Ectodermal cell (in vitro differentiated cells): Measurements from ENCODE around the gene MRFAP1. TPM values are rescaled to one million over a fixed set of nuclear protein-coding genes. Genes with fewer than 3 reads are reported as not detected.

Source experiments
- H3K27ac ChIP-seq: 2 replicates; pipeline ENCODE4 v1.7.0; 2013; ENCODE audit warnings: mild to moderate bottlenecking, low read depth, low read length; ENCODE audit not compliant: insufficient read depth, poor library complexity, severe bottlenecking
- H3K27me3 ChIP-seq: 2 replicates; pipeline ENCODE4 v1.7.0; 2013; ENCODE audit warnings: mild to moderate bottlenecking, low read length; ENCODE audit not compliant: insufficient read depth, control insufficient read depth, poor library complexity, severe bottlenecking
- H3K36me3 ChIP-seq: one replicate; pipeline ENCODE4 v1.7.0; 2013; ENCODE audit warnings: low read length; ENCODE audit not compliant: control insufficient read depth, insufficient read depth
- H3K4me1 ChIP-seq: one replicate; pipeline ENCODE4 v1.7.0; 2013; ENCODE audit warnings: low read length; ENCODE audit not compliant: control insufficient read depth, insufficient read depth
- H3K4me3 ChIP-seq: 2 replicates; pipeline ENCODE4 v1.7.0; 2013; ENCODE audit warnings: low read depth, low read length, control low read depth; ENCODE audit not compliant: insufficient read depth
- H3K9me3 ChIP-seq: 2 replicates; pipeline ENCODE4 v1.7.0; 2013; ENCODE audit warnings: mild to moderate bottlenecking, low read length, moderate library complexity; ENCODE audit not compliant: control insufficient read depth
- WGBS, 2 experiments: methylation state at CpG; one replicate each; pipeline ENCODE4 v1.1.7; 2013; ENCODE audit warnings: missing lambda C conversion rate in 2 of 2; 5-methylcytosine and 5-hydroxymethylcytosine counted together
- polyA plus RNA-seq, 4 experiments: library from polyadenylated mRNA; stranded (reverse); fragments of 50-300 nt; gene quantifications; one replicate each; pipeline ENCODE4 v1.2.3, GENCODE V29; 2013

The MRFAP1 gene
- 315 TPM for polyA plus RNA-seq (2013, experiment 1 of 4)
- 315 TPM for polyA plus RNA-seq (2013, experiment 2 of 4)
- polyA plus RNA-seq (2013, experiment 3 of 4), result 228 TPM
- polyA plus RNA-seq (2013, experiment 4 of 4), result 273 TPM

GRCh38 chr4:6640292-6641163 is at the start of gene MRFAP1:
Gene MRFAP1, plus strand, starts transcription at chr4:6640685. Its CDS starts 178 bp downstream, at chr4:6640863.
- H3K9me3 ChIP-seq, result no peaks in the 10 kb centered on the region
- no peaks in the 10 kb centered on the region for H3K36me3 ChIP-seq
- peak within 1 kb of the TSS; percentile 90 for H3K27ac ChIP-seq
- peak within 1 kb of the TSS; percentile 98 for H3K4me3 ChIP-seq
- no peaks in the 10 kb centered on the region for H3K4me1 ChIP-seq
- H3K27me3 ChIP-seq, result no peaks in the 10 kb centered on the region
- 0 to 1% methylated on average over 90 of the region's 90 CpGs for WGBS, 2 experiments

- no peaks in the 10 kb centered on the region for H3K27me3 ChIP-seq
- no peaks in the 10 kb centered on the region for H3K36me3 ChIP-seq
- no peaks in the 10 kb centered on the region for H3K4me1 ChIP-seq
- H3K4me3 ChIP-seq, result no peak overlapping the region
- H3K27ac ChIP-seq, result no peak overlapping the region
- WGBS, 2 experiments, result 89% methylated on average over 9 of the region's 9 CpGs
- H3K9me3 ChIP-seq, result no peaks in the 10 kb centered on the region
Measured at GRCh38 chr4:6591313-6591712, 49.2 kb upstream of the MRFAP1 start.

- Histone ChIP-seq H3K4me1 (no peaks in the 10 kb centered on the region), H3K27ac (no peak overlapping the region), H3K27me3 (no peaks in the 10 kb centered on the region), H3K36me3 (no peaks in the 10 kb centered on the region), H3K9me3 (no peaks in the 10 kb centered on the region), H3K4me3 (no peak overlapping the region)
- WGBS, 2 experiments, result 85 to 86% methylated on average over 9 of the region's 9 CpGs
Measured at GRCh38 chr4:6591781-6592180, 48.7 kb upstream of the MRFAP1 start.

- Histone ChIP-seq H3K9me3 (no peaks in the 10 kb centered on the region), H3K36me3 (no peaks in the 10 kb centered on the region)
- WGBS, 2 experiments, result 94 to 95% methylated on average over 16 of the region's 16 CpGs
Measured at GRCh38 chr4:6592804-6593563, 47.5 kb upstream of the MRFAP1 start.

GRCh38 chr4:6594341-6594740 is 46.1 kb upstream of the MRFAP1 start:
- 94 to 95% methylated on average over 22 of the region's 22 CpGs for WGBS, 2 experiments

More at GRCh38 chr4:6592804-6593563, 47.5 kb upstream of the MRFAP1 start:
- Histone ChIP-seq H3K4me3 (no peak overlapping the region), H3K4me1 (no peaks in the 10 kb centered on the region), H3K27ac (no peak overlapping the region), H3K27me3 (no peaks in the 10 kb centered on the region)

GRCh38 chr4:6594826-6595355 is 45.6 kb upstream of the MRFAP1 start:
- no peak overlapping the region for H3K4me3 ChIP-seq
- H3K9me3 ChIP-seq, result no peaks in the 10 kb centered on the region
- no peaks in the 10 kb centered on the region for H3K4me1 ChIP-seq
- H3K27me3 ChIP-seq, result no peaks in the 10 kb centered on the region
- no peak overlapping the region for H3K27ac ChIP-seq
- H3K36me3 ChIP-seq, result no peaks in the 10 kb centered on the region
- 88 to 90% methylated on average over 7 of the region's 7 CpGs for WGBS, 2 experiments

More at GRCh38 chr4:6594341-6594740, 46.1 kb upstream of the MRFAP1 start:
- H3K4me3 ChIP-seq, result no peak overlapping the region
- H3K9me3 ChIP-seq, result no peaks in the 10 kb centered on the region
- no peaks in the 10 kb centered on the region for H3K4me1 ChIP-seq
- H3K27me3 ChIP-seq, result no peaks in the 10 kb centered on the region
- H3K27ac ChIP-seq, result no peak overlapping the region
- no peaks in the 10 kb centered on the region for H3K36me3 ChIP-seq

- H3K9me3 ChIP-seq, result no peaks in the 10 kb centered on the region
- no peak overlapping the region for H3K4me3 ChIP-seq
- whole genome bisulfite sequencing, 2 experiments, result 79 to 80% methylated on average over 16 of the region's 16 CpGs
- H3K27me3 ChIP-seq, result no peaks in the 10 kb centered on the region
- H3K27ac ChIP-seq, result no peak overlapping the region
- no peaks in the 10 kb centered on the region for H3K4me1 ChIP-seq
- H3K36me3 ChIP-seq, result no peaks in the 10 kb centered on the region
Measured at GRCh38 chr4:6595897-6596537, 44.5 kb upstream of the MRFAP1 start.

- H3K4me3 ChIP-seq, result no peak overlapping the region
- no peaks in the 10 kb centered on the region for H3K9me3 ChIP-seq
Measured at GRCh38 chr4:6596948-6597347, 43.5 kb upstream of the MRFAP1 start.

GRCh38 chr4:6598127-6598526 is 42.4 kb upstream of the MRFAP1 start:
- Histone ChIP-seq H3K27ac (no peak overlapping the region), H3K36me3 (no peaks in the 10 kb centered on the region), H3K4me1 (no peaks in the 10 kb centered on the region), H3K9me3 (no peaks in the 10 kb centered on the region), H3K27me3 (no peaks in the 10 kb centered on the region), H3K4me3 (no peak overlapping the region)
- WGBS, 2 experiments, result 90 to 93% methylated on average over 10 of the region's 10 CpGs

More at GRCh38 chr4:6596948-6597347, 43.5 kb upstream of the MRFAP1 start:
- Histone ChIP-seq H3K27me3 (no peaks in the 10 kb centered on the region), H3K27ac (no peak overlapping the region), H3K36me3 (no peaks in the 10 kb centered on the region), H3K4me1 (no peaks in the 10 kb centered on the region)
- WGBS, 2 experiments, result 95% methylated on average over 17 of the region's 17 CpGs
